WTC11 (cell line): ENCODE measurements around the gene ELFN1. TPM values are rescaled to one million over a fixed set of nuclear protein-coding genes. Genes with fewer than 3 reads are reported as not detected.
A peak's percentile ranks its signal among the peaks of the same experiment; 100 is the strongest.

Experiments
- ATAC-seq: fragments of 200-7000 bp; cut with Tn5 transposase; 2 replicates; pipeline ENCODE4 v1.10.0; 2021; ENCODE audit warnings: mild to moderate bottlenecking, moderate library complexity
- CTCF ChIA-PET: fragments of 300-600 bp; sonication (Branson Sonifier 250); formaldehyde crosslinking; loops from one replicate; lab custom pipeline; 2021; ENCODE audit warnings: antibody characterized with exemption; lab: Charles Lee
- POLR2A ChIA-PET: fragments of 350-600 bp; sonication (Branson Sonifier 250); formaldehyde crosslinking; loops from one replicate; lab custom pipeline; 2021; ENCODE audit warnings: antibody characterized with exemption; lab: Charles Lee
- DNase-seq: peaks from one replicate; pipeline ENCODE4 v3.0.0; 2021; ENCODE audit warnings: low spot score
- H3K27ac Mint-ChIP-seq: 2 replicates; pipeline ENCODE4 v1.8.0; 2021; ENCODE audit warnings: mixed read lengths
- H3K27me3 Mint-ChIP-seq: 2 replicates; pipeline ENCODE4 v1.8.0; 2021; ENCODE audit warnings: low read depth, mild to moderate bottlenecking, moderate library complexity, mixed read lengths
- H3K36me3 Mint-ChIP-seq: 2 replicates; pipeline ENCODE4 v1.8.0; 2021; ENCODE audit warnings: mixed read lengths
- H3K4me1 Mint-ChIP-seq: 2 replicates; pipeline ENCODE4 v1.8.0; 2022; ENCODE audit warnings: mixed read lengths
- H3K4me3 Mint-ChIP-seq: 2 replicates; pipeline ENCODE4 v1.8.0; 2021; ENCODE audit warnings: mild to moderate bottlenecking, moderate library complexity, mixed read lengths
- H3K9me3 Mint-ChIP-seq: 2 replicates; pipeline ENCODE4 v1.8.0; 2021; ENCODE audit warnings: mixed read lengths
- CTCF ChIP-seq: fragments of 200-600 bp; IDR thresholded peaks from 2 replicates; pipeline ENCODE4 v1.8.0; 2022; ENCODE audit warnings: antibody characterized with exemption
- HMGA2 ChIP-seq: fragments of 250-450 bp; sonication (Bioruptor Pico); IDR thresholded peaks from 2 replicates; pipeline ENCODE4 v1.4.0; 2021; ENCODE audit warnings: mild to moderate bottlenecking, moderate library complexity
- NR2C2 ChIP-seq: sonication (generic); formaldehyde crosslinking; IDR thresholded peaks from 2 replicates; pipeline ENCODE4 v1.8.0; 2022; ENCODE audit warnings: mild to moderate bottlenecking, missing genetic modification reagents
- TCF7 ChIP-seq: sonication (generic); formaldehyde crosslinking; IDR thresholded peaks from 2 replicates; pipeline ENCODE4 v1.8.0; 2022; ENCODE audit warnings: mild to moderate bottlenecking, low read depth, missing genetic modification reagents, moderate library complexity
- ZNF423 ChIP-seq: fragments of 250-450 bp; sonication (Bioruptor Pico); IDR thresholded peaks from 2 replicates; pipeline ENCODE4 v2.1.2; 2022; ENCODE audit warnings: mild to moderate bottlenecking, moderate library complexity
- ZNF512 ChIP-seq: sonication (generic); formaldehyde crosslinking; IDR thresholded peaks from 2 replicates; pipeline ENCODE4 v1.8.1; 2022; ENCODE audit warnings: missing genetic modification reagents, borderline replicate concordance
- total RNA-seq: library from RNA; stranded (reverse); gene quantifications from 3 replicates; pipeline ENCODE4 v1.2.3, GENCODE V29; 2021
- TF ChIP-seq, protein P1 (sequence below): fragments of 250-450 bp; sonication (Bioruptor Pico); conservative IDR thresholded peaks from 2 replicates; pipeline ENCODE4 v1.9.0; 2021; ENCODE audit warnings: mild to moderate bottlenecking

The ELFN1 gene
- total RNA-seq, 1 experiment from 2014 or later: 4.6 TPM

- Mint-ChIP-seq H3K27ac (no peak overlapping the region), H3K36me3 (no peaks in the 10 kb centered on the region), H3K4me3 (no peak overlapping the region), H3K4me1 (peaks cover 21% of the 10 kb centered on the region), H3K27me3 (peaks cover 23% of the 10 kb centered on the region), H3K9me3 (no peaks in the 10 kb centered on the region)
- DNase-seq: no peak
- CTCF ChIA-PET: no interaction called here
- TF ChIP-seq ZNF512: 0 out of 2 replicates have a peak, but pooled peaks have one; percentile 67
- TF ChIP-seq HMGA2: no peak
- no peak for TF ChIP-seq CTCF
- ATAC-seq: no peak
- POLR2A ChIA-PET: no interaction called here
Measured at GRCh38 chr7:1754345-1754908, 84.3 kb downstream of the ELFN1 start.

DNA sequence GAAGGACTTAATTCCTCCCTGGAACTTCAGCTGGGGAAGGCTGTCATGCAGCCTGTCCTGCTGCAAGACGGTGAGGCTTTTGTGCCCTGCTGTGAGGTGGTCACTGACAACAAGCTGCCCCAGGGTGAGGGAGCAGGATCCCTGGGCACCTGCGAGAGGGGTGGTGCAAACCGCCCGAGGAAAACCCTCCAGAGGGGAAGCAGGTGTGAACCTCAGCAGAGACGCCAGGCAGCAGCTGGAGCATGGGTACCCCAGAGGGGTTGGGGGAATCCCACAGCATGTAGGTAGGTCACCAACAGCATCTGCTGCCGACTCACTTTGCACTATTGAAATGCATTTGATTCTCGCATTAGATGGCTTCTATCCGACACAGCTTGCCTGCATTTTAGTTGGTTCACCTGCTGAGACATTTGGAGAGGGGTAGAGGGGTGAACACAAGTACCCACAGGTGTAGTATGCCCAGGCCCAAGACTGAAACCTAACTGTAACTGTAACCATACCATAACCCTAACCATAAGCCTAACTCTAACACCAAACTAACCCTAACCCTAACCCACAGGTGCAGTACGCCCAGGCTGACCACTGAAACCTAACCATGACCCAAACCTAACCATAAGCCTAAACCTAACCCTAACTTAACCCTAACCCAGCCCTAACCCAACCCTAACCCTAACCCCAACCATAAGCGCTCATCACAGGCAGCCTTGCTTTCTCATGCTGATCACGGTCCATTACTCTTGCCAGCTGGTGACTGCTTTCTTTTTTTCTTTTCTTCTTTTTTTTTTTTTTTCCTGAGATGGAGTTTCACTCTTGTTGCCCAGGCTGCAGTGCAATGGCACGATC is 85.9 kb downstream of the ELFN1 start:
- TF ChIP-seq NR2C2 (CRISPR knock-in tag) (no peak), ZNF423 (CRISPR knock-in tag) (peak; percentile 44; the same call in 1 of the 2 replicates)
- Mint-ChIP-seq H3K36me3 (no peaks in the 10 kb centered on the region), H3K27me3 (peaks cover 23% of the 10 kb centered on the region), H3K4me1 (peaks cover 21% of the 10 kb centered on the region), H3K9me3 (no peaks in the 10 kb centered on the region), H3K27ac (no peak overlapping the region), H3K4me3 (no peak overlapping the region)
- POLR2A ChIA-PET: interaction anchor here (0.6 kb wide), 1 partner anchor 41 kb away, joined by 4 read pairs; no protein-coding TSS in a partner anchor
- ATAC-seq (peak; percentile 48), DNase-seq (no peak)
- CTCF ChIA-PET: interaction anchor here (0.8 to 1.5 kb wide), 5 partner anchors 11 to 200 kb away, joined by 3 to 4 read pairs (median 3); partner anchors contain the start of gene TMEM184A

GRCh38 chr7:1757601-1758000 is 87.5 kb downstream of the ELFN1 start:
- Mint-ChIP-seq H3K9me3 (no peaks in the 10 kb centered on the region), H3K4me3 (no peak overlapping the region), H3K27me3 (peaks cover 23% of the 10 kb centered on the region), H3K27ac (no peak overlapping the region), H3K4me1 (peaks cover 21% of the 10 kb centered on the region), H3K36me3 (no peaks in the 10 kb centered on the region)
- ChIA-PET CTCF (interaction anchor here (0.6 to 3.0 kb wide), 2 partner anchors 93 to 318 kb away, joined by 3 to 21 read pairs; no protein-coding TSS in a partner anchor), POLR2A (no interaction called here)
- no peak for TF ChIP-seq TCF7 (CRISPR knock-in tag)
- DNase-seq: no peak
- no peak for ATAC-seq

DNA sequence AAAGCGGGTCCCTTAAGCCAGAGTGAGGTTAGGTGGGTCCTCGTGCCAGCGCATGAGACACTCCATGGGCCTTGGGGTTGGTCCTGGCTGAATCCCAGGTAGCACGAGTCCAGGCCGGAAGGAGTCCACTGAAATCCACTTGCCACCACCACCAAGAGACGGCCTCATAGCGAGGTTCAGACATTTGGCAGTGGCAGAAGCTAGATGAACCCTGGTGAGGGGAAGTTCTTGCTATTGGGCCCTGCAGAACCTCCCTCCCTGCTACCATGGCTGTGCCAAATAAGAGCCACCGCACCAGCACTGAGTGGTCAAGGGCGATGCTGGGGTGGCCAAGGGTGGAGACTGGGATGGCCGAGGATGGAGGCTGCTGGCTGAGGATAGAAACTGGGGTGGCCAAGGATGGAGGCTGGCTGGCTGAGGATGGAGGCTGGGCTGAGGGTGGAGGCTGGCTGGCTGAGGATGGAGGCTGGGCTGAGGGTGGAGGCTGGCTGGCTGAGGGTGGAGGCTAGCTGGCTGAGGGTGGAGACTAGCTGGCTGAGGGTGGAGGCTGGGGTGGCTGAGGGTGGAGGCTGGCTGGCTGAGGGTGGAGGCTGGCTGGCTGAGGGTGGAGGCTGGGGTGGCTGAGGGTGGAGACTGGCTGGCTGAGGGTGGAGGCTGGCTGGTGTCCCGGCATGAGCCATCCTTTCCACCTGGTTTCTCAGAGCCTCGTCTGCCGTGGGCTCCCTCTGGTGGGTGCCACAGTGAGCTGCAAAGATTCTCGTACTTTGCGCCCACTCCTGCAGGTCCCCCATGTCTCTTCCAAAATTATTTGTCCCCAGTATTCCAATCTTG is 88.2 kb downstream of the ELFN1 start:
- POLR2A ChIA-PET: no interaction called here
- Mint-ChIP-seq H3K27ac (no peak overlapping the region), H3K9me3 (no peaks in the 10 kb centered on the region), H3K36me3 (no peaks in the 10 kb centered on the region), H3K4me1 (peaks cover 18% of the 10 kb centered on the region), H3K27me3 (peaks cover 23% of the 10 kb centered on the region), H3K4me3 (no peak overlapping the region)
- ATAC-seq: peak; percentile 72
- DNase-seq: peak; percentile 49
- CTCF ChIA-PET: interaction anchor here (0.6 to 3.0 kb wide), 19 partner anchors 8 to 317 kb away, joined by 3 to 21 read pairs (median 4); partner anchors contain the start of gene ELFN1
- TF ChIP-seq, protein P1, sequence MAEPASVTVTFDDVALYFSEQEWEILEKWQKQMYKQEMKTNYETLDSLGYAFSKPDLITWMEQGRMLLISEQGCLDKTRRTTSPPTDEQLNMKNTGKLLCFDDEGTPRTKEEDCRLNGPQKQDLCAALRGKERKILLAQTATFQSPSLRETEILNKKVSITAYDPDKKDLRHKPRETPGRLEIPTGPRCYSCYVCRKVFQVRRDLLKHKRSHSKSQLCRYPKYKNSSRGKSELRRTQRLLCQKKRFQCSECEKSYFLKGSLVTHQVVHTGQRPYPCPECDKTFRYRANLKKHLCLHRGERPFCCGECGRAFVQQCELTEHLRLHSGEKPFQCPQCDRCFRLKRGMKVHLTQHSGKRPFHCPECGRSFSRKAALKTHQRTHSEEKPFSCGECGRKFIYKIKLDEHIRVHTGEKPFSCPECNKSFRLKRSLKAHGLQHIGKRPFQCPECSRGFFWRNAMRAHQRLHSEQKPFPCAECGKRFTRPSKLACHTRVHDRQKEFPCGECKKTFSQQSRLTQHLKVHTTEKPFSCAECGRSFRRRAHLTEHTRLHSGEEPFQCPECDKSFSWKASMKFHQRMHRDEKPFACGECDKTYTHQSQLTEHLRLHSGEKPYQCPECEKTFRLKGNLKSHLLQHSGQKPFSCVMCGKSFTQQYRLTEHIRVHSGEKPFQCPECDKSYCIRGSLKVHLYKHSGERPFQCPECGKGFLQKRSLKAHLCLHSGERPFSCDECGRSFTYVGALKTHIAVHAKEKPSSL (CRISPR knock-in tag): no peak
- TF ChIP-seq CTCF: peak; percentile 24; the same call in 1 of the 2 replicates
